Endothelial cell of umbilical vein (primary cell): ENCODE results near the gene BMPR1B.

Experiments
- EZH2 ChIP-seq: IDR thresholded peaks from 2 replicates; pipeline ENCODE4 v1.6.1; 2012; ENCODE audit warnings: borderline replicate concordance, low read depth, mild to moderate bottlenecking, moderate library complexity, low read length, inconsistent platforms; ENCODE audit not compliant: severe bottlenecking
- FOS ChIP-seq: IDR thresholded peaks from 2 replicates; pipeline ENCODE4 v1.6.1; 2011; ENCODE audit warnings: mild to moderate bottlenecking, low read length, moderate library complexity, borderline replicate concordance; ENCODE audit not compliant: insufficient read depth
- GATA2 ChIP-seq: IDR thresholded peaks from 2 replicates; pipeline ENCODE4 v1.7.0; 2011; ENCODE audit warnings: low read depth, mild to moderate bottlenecking, moderate library complexity, mixed read lengths, low read length; ENCODE audit not compliant: insufficient read length, insufficient read depth
- JUN ChIP-seq: IDR thresholded peaks from 2 replicates; pipeline ENCODE4 v1.6.1; 2011; ENCODE audit warnings: borderline replicate concordance, low read depth; ENCODE audit not compliant: insufficient read length, insufficient read depth
- MYC ChIP-seq: IDR thresholded peaks from one replicate; pipeline ENCODE4 v1.6.1; 2011; ENCODE audit warnings: mild to moderate bottlenecking, low read depth, low read length
- POLR2A ChIP-seq: IDR thresholded peaks from 2 replicates; pipeline ENCODE4 v1.6.1; 2012; ENCODE audit warnings: low read depth, mild to moderate bottlenecking, control low read depth, low read length
- POLR2AphosphoS5 ChIP-seq: IDR thresholded peaks from 2 replicates; pipeline ENCODE4 v1.6.1; 2012; ENCODE audit warnings: low read depth, mild to moderate bottlenecking, control low read depth, low read length, moderate library complexity; ENCODE audit not compliant: insufficient read depth
- TF ChIP-seq, protein P1 (sequence below), 2 donors: IDR thresholded peaks; 1 replicate in 1 of 2; 2 replicates in 1 of 2; pipeline ENCODE4 v1.5.1; 2011; ENCODE audit warnings: low read length in 2 of 2, mild to moderate bottlenecking in 2 of 2, moderate library complexity in 2 of 2, control low read depth in 1 of 2, inconsistent platforms in 1 of 2, low read depth in 1 of 2; ENCODE audit not compliant: insufficient read depth in 1 of 2; ENCODE audit errors: extremely low read depth in 1 of 2
- TF ChIP-seq, protein P2 (sequence below): IDR thresholded peaks from 2 replicates; pipeline ENCODE4 v1.6.1; 2011; ENCODE audit not compliant: insufficient read depth, insufficient read length

DNA sequence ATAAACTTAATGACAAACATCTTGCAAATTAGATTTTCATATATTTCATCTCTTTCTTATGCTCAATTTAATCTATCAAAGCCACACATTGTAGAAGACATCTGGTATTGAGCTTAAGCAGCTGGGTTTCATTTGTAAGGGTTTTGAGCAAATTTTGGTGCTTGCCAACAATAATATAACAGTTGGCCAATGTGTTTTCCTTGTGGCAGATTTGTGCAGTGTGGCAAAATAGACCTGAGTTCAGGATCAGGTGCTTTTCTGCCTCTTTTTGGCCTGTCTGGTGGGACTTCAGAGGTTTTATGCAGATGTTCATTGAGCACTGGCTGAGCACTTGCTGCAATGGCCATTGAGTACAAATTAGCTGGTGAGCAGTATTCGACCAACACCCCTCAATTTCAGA, 301.9 kb downstream of the BMPR1B start:
- TF ChIP-seq MYC (no peak), POLR2AphosphoS5 (no peak), POLR2A (no peak), EZH2 (no peak), FOS (no peak), JUN (no peak), GATA2 (no peak)
- TF ChIP-seq, protein P1, sequence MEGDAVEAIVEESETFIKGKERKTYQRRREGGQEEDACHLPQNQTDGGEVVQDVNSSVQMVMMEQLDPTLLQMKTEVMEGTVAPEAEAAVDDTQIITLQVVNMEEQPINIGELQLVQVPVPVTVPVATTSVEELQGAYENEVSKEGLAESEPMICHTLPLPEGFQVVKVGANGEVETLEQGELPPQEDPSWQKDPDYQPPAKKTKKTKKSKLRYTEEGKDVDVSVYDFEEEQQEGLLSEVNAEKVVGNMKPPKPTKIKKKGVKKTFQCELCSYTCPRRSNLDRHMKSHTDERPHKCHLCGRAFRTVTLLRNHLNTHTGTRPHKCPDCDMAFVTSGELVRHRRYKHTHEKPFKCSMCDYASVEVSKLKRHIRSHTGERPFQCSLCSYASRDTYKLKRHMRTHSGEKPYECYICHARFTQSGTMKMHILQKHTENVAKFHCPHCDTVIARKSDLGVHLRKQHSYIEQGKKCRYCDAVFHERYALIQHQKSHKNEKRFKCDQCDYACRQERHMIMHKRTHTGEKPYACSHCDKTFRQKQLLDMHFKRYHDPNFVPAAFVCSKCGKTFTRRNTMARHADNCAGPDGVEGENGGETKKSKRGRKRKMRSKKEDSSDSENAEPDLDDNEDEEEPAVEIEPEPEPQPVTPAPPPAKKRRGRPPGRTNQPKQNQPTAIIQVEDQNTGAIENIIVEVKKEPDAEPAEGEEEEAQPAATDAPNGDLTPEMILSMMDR (IDR thresholded peaks at IDR 0.05; ENCODE audit: extremely low read depth in 1 of 2, insufficient read depth in 1 of 2, low read depth in 1 of 2, low read length in 2 of 2) = no peak
- TF ChIP-seq, protein P2, sequence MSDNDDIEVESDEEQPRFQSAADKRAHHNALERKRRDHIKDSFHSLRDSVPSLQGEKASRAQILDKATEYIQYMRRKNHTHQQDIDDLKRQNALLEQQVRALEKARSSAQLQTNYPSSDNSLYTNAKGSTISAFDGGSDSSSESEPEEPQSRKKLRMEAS = no peak
